Vagina (tissue), 2 donors: ENCODE measurements around the gene CPSF4.

Experiments
- CTCF ChIP-seq, 3 experiments: fragments of 450-650 bp in 2 of 3; fragments of 200-600 bp in 1 of 3; sonication (generic) in 1 of 3; IDR thresholded peaks; one replicate each; pipeline ENCODE4 v1.5.1; 2017 to 2019; ENCODE audit warnings: antibody characterized with exemption in 3 of 3, mild to moderate bottlenecking in 2 of 3, moderate library complexity in 2 of 3
- POLR2A ChIP-seq, 2 donors: fragments of 450-650 bp; IDR thresholded peaks; one replicate each; pipeline ENCODE4 v1.6.1; 2017; ENCODE audit warnings: antibody characterized with exemption in 2 of 2, mild to moderate bottlenecking in 2 of 2, moderate library complexity in 2 of 2
- POLR2AphosphoS5 ChIP-seq, 2 donors: sonication (generic); formaldehyde crosslinking; IDR thresholded peaks; one replicate each; pipeline ENCODE4 v1.9.0; 2017; ENCODE audit warnings: antibody characterized with exemption in 2 of 2, mild to moderate bottlenecking in 2 of 2, low read depth in 1 of 2; ENCODE audit not compliant: insufficient read depth in 1 of 2

GRCh38 chr7:99429756-99430155 is 9.0 kb upstream of the CPSF4 start:
- no peak for TF ChIP-seq CTCF (IDR thresholded peaks at IDR 0.05)
- no peak for TF ChIP-seq POLR2A (IDR thresholded peaks at IDR 0.05)
- TF ChIP-seq POLR2AphosphoS5 (IDR thresholded peaks at IDR 0.05; ENCODE audit: insufficient read depth in 1 of 2, low read depth in 1 of 2): no peak
